ENCODE results near the gene SH3BGRL2. TPM values are rescaled to one million over a fixed set of nuclear protein-coding genes. Genes with fewer than 3 reads are reported as not detected.

SH3BGRL2 gene
- total RNA-seq, 3 donors from 2014 or later (not counting 1 experiment from before 2014, with no cell fraction given): 0.68 to 5.8 (median 1.6) TPM

DNA sequence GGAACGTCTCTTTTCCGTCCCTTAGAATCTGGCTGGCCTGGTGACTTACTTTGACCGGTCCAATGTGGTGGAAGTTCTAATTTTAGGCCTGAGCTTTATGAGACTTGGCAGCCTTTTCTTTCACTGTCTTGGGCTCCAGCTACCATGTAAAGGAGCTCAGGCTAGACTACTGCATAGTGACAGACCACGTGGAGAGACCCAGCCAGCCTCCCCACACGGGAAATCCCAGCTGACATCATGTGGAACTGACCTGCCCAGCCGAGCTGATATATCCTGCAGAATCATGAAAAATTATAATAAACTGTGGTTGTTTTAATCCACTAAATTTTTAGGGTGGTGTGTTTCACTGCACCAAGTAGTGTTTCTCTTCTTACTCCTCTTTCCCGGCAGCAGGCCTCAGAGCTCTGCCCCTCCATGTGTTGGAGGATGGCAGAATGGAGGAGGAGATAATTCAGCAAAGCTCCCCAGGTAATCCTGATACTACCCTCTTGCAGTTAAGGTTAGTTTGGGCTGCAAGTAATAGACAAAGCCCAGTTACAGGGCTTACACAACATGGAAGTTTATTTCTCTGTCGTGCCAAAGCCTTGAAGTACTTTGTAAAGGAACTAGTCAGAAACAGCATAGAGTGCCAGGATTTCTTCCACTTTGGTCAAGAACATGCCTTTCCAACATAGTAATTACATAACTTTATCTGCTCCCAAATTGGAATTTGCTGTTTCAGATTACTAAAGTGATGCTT is 87.5 kb downstream of the SH3BGRL2 start:
- no peak overlapping the region for H3K27ac ChIP-seq (ENCODE audit: low read length)
- TF ChIP-seq, protein P1, sequence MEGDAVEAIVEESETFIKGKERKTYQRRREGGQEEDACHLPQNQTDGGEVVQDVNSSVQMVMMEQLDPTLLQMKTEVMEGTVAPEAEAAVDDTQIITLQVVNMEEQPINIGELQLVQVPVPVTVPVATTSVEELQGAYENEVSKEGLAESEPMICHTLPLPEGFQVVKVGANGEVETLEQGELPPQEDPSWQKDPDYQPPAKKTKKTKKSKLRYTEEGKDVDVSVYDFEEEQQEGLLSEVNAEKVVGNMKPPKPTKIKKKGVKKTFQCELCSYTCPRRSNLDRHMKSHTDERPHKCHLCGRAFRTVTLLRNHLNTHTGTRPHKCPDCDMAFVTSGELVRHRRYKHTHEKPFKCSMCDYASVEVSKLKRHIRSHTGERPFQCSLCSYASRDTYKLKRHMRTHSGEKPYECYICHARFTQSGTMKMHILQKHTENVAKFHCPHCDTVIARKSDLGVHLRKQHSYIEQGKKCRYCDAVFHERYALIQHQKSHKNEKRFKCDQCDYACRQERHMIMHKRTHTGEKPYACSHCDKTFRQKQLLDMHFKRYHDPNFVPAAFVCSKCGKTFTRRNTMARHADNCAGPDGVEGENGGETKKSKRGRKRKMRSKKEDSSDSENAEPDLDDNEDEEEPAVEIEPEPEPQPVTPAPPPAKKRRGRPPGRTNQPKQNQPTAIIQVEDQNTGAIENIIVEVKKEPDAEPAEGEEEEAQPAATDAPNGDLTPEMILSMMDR (IDR thresholded peaks at IDR 0.05): no peak
- no peak for DNase-seq
- no peaks in the 10 kb centered on the region for H3K36me3 ChIP-seq (ENCODE audit: control insufficient read depth, insufficient read depth, low read length)
- Mint-ChIP-seq H3K4me1 (no peaks in the 10 kb centered on the region), H3K27me3 (ENCODE audit: low read depth in 2 of 2) (no peaks in the 10 kb centered on the region), H3K9me3 (no peaks in the 10 kb centered on the region), H3K27ac (no peak overlapping the region), H3K36me3 (no peaks in the 10 kb centered on the region), H3K4me3 (no peak overlapping the region)
- H3K27me3 ChIP-seq (ENCODE audit: control insufficient read depth, insufficient read depth, low read length): no peaks in the 10 kb centered on the region
- H3K4me3 ChIP-seq (ENCODE audit: low read length): no peak overlapping the region
- intact Hi-C loops (cut with micrococcal nuclease): no loop called here
- WGBS (ENCODE audit: insufficient coverage): 91% methylated on average over 8 of the region's 8 CpGs
- no peak for ATAC-seq
- no peaks in the 10 kb centered on the region for H3K9me3 ChIP-seq (ENCODE audit: control insufficient read depth, insufficient read depth, low read length)
- H3K4me1 ChIP-seq (ENCODE audit: control insufficient read depth, insufficient read depth, low read length): no peaks in the 10 kb centered on the region

DNA sequence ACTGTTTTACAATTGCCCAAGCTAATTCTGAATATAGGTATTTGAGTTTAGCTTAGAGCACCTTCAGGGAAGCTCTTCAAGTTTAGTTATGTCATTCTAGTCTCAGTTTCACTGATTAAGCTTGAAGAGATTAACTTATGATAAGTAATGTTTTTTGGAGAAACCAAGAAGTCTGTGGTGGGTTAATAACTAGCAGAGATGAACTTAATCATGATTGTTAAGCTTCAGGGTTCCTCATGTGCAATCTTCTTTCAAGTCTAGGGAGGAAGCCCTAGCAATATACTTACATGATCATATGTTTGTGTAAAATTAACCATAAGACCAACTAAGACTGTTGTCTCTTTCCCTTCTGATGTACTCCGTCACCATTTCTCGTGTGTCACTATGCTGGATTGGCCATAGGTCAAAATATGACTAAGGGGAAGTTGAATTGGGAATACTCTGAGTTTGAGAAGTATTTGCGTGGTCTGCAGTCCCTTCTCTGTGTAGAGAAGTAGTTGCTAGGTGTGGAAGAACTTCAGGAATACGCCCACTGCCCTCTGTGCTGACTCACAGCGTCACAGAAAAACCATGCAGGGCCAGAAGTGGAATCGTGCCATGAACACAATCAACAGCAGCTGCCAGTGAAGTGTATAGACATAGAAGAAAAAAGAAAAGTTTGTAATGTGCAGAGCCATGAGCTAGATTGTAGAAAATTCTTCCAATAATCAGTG is 88.3 kb downstream of the SH3BGRL2 start:
- Histone ChIP-seq H3K4me3 (ENCODE audit: low read length) (no peak overlapping the region), H3K27me3 (ENCODE audit: control insufficient read depth, insufficient read depth, low read length) (no peaks in the 10 kb centered on the region), H3K27ac (ENCODE audit: low read length) (no peak overlapping the region), H3K9me3 (ENCODE audit: control insufficient read depth, insufficient read depth, low read length) (no peaks in the 10 kb centered on the region), H3K4me1 (ENCODE audit: control insufficient read depth, insufficient read depth, low read length) (no peaks in the 10 kb centered on the region), H3K36me3 (ENCODE audit: control insufficient read depth, insufficient read depth, low read length) (no peaks in the 10 kb centered on the region)
- Mint-ChIP-seq H3K27ac (no peak overlapping the region), H3K27me3 (ENCODE audit: low read depth in 2 of 2) (peaks cover 0 to 4% of the 10 kb centered on the region in 2 donors), H3K4me1 (no peaks in the 10 kb centered on the region), H3K36me3 (no peaks in the 10 kb centered on the region), H3K4me3 (no peak overlapping the region), H3K9me3 (peaks cover 0 to 4% of the 10 kb centered on the region in 2 donors)
- ATAC-seq (no peak), DNase-seq (no peak)
- whole genome bisulfite sequencing (ENCODE audit: insufficient coverage): 83% methylated on average over 6 of the region's 6 CpGs
- intact Hi-C loops (cut with micrococcal nuclease): no loop called here
- TF ChIP-seq, protein P1 (IDR thresholded peaks at IDR 0.05): no peak

DNA sequence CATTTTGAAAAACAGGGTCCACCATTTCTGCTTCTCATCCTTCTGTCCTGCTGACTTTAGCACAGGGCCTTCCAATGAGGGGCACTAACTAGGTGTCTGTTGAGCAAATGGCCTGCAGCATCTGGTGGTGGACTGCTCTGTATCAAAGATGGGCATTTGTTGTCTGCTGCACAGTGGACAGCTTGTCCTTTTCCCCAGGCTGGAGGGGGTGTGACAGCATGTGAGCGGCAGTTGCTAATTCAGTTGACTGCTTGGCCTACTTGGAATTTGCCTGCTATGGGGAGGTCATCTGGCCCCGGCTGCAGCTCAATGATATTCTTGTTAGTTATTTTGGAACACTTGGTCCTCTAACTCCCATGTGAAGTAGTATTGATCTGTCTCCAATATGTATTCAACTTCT is 93.7 kb downstream of the SH3BGRL2 start:
- WGBS (ENCODE audit: insufficient coverage): 100% methylated on average over 1 of the region's 2 CpGs
- ATAC-seq: no peak
- Mint-ChIP-seq H3K4me3 (no peak overlapping the region), H3K27ac (no peak overlapping the region), H3K36me3 (no peaks in the 10 kb centered on the region), H3K27me3 (ENCODE audit: low read depth in 2 of 2) (peaks cover 0 to 9% of the 10 kb centered on the region in 2 donors), H3K4me1 (no peaks in the 10 kb centered on the region), H3K9me3 (peaks cover 0 to 5% of the 10 kb centered on the region in 2 donors)
- Histone ChIP-seq H3K4me3 (ENCODE audit: low read length) (no peak overlapping the region), H3K27ac (ENCODE audit: low read length) (no peak overlapping the region), H3K9me3 (ENCODE audit: control insufficient read depth, insufficient read depth, low read length) (no peaks in the 10 kb centered on the region), H3K36me3 (ENCODE audit: control insufficient read depth, insufficient read depth, low read length) (no peaks in the 10 kb centered on the region), H3K4me1 (ENCODE audit: control insufficient read depth, insufficient read depth, low read length) (no peaks in the 10 kb centered on the region), H3K27me3 (ENCODE audit: control insufficient read depth, insufficient read depth, low read length) (no peaks in the 10 kb centered on the region)
- DNase-seq: no peak
- intact Hi-C loops (cut with micrococcal nuclease): no loop called here
- TF ChIP-seq, protein P1 (IDR thresholded peaks at IDR 0.05): no peak

Data from natural killer cell (primary cell).